Upper lobe of left lung (tissue), 4 donors: ENCODE measurements around the gene RBFOX2.
"Not testable (repeated sequence)": the region's sequence is repeated elsewhere in the genome, so short reads cannot be mapped to it uniquely, and the experiment has no call there.

Experiments used
- POLR2A ChIP-seq, 4 donors: fragments of 450-650 bp; IDR thresholded peaks; one replicate each; pipeline ENCODE4 v1.5.1; 2016 to 2017; ENCODE audit warnings: antibody characterized with exemption in 4 of 4, mild to moderate bottlenecking in 2 of 4
- POLR2AphosphoS5 ChIP-seq, 2 donors: sonication (generic); formaldehyde crosslinking; IDR thresholded peaks; one replicate each; pipeline ENCODE4 v1.5.1; 2017; ENCODE audit warnings: antibody characterized with exemption in 2 of 2
- TF ChIP-seq, protein P1 (sequence below), 6 experiments: fragments of 450-650 bp in 4 of 6; fragments of 200-600 bp in 2 of 6; sonication (generic) in 2 of 6; IDR thresholded peaks; one replicate each; pipeline ENCODE4 v1.5.1; 2016 to 2019; ENCODE audit warnings: antibody characterized with exemption in 6 of 6

- not testable (repeated sequence) for TF ChIP-seq POLR2AphosphoS5, POLR2A (IDR thresholded peaks at IDR 0.05)
- TF ChIP-seq, protein P1, sequence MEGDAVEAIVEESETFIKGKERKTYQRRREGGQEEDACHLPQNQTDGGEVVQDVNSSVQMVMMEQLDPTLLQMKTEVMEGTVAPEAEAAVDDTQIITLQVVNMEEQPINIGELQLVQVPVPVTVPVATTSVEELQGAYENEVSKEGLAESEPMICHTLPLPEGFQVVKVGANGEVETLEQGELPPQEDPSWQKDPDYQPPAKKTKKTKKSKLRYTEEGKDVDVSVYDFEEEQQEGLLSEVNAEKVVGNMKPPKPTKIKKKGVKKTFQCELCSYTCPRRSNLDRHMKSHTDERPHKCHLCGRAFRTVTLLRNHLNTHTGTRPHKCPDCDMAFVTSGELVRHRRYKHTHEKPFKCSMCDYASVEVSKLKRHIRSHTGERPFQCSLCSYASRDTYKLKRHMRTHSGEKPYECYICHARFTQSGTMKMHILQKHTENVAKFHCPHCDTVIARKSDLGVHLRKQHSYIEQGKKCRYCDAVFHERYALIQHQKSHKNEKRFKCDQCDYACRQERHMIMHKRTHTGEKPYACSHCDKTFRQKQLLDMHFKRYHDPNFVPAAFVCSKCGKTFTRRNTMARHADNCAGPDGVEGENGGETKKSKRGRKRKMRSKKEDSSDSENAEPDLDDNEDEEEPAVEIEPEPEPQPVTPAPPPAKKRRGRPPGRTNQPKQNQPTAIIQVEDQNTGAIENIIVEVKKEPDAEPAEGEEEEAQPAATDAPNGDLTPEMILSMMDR (IDR thresholded peaks at IDR 0.05): not testable (repeated sequence)
Measured at GRCh38 chr22:35993727-35994126, 34.9 kb downstream of the RBFOX2 start.
